ENCODE results near the gene PRDM16. TPM values are rescaled to one million over a fixed set of nuclear protein-coding genes. Genes with fewer than 3 reads are reported as not detected.

PRDM16 gene
- total RNA-seq, 1 experiment from 2014 or later, result 22.3 TPM

GRCh38 chr1:3368059-3368458, 299.1 kb downstream of the PRDM16 start:
- TF ChIP-seq SIN3A (IDR thresholded peaks at IDR 0.05; ENCODE audit: borderline replicate concordance, insufficient read depth, low read depth, low read length) (no peak), REST (IDR thresholded peaks at IDR 0.05; ENCODE audit: insufficient read depth in 1 of 2, low read depth in 2 of 2, low read length in 1 of 2) (no peak), TCF7L2 (IDR thresholded peaks at IDR 0.05; ENCODE audit: low read depth, low read length) (no peak), CTCF (IDR thresholded peaks at IDR 0.05) (no peak), POLR2AphosphoS5 (IDR thresholded peaks at IDR 0.05; ENCODE audit: low read depth, low read length) (no peak)
- Histone ChIP-seq H3K27ac (ENCODE audit: low read length) (no peak overlapping the region; the same call in 1 of the 2 replicates), H3K4me3 (ENCODE audit: low read depth in 2 of 2, low read length in 2 of 2) (no peak overlapping the region), H3K27me3 (ENCODE audit: control insufficient read depth, insufficient read depth, low read length) (no peaks in the 10 kb centered on the region), H3K4me1 (ENCODE audit: control insufficient read depth, insufficient read depth, low read length) (peaks cover 23% of the 10 kb centered on the region), H3K36me3 (ENCODE audit: control insufficient read depth, insufficient read depth, low read length) (no peaks in the 10 kb centered on the region), H3K9me3 (ENCODE audit: control insufficient read depth, insufficient read depth, low read depth, low read length) (no peaks in the 10 kb centered on the region)
- ChIA-PET CTCF (no interaction called here), POLR2A (no interaction called here)
- intact Hi-C loops (cut with micrococcal nuclease; ENCODE audit: unreplicated experiment), result no loop called here
- no TSS peak for BruUV-seq (replicated peaks)
- DNase-seq (ENCODE audit: low read depth, low spot score), result no peak
- in situ Hi-C loops (cut with HindIII; ENCODE audit: low pct_unique_long_range_greater_than_20kb, low sequenced_read_pairs), result no loop called here
- 0 out of 2 replicates have a peak, but pooled peaks have one; percentile 31 for ATAC-seq

GRCh38 chr1:3368711-3369445, 299.9 kb downstream of the PRDM16 start:
- DNase-seq (ENCODE audit: low read depth, low spot score), result no peak
- intact Hi-C loops (cut with micrococcal nuclease; ENCODE audit: unreplicated experiment) (no loop called here), in situ Hi-C loops (cut with HindIII; ENCODE audit: low pct_unique_long_range_greater_than_20kb, low sequenced_read_pairs) (no loop called here)
- CTCF ChIA-PET, result no interaction called here
- POLR2A ChIA-PET, result no interaction called here
- peak overlapping the region; percentile 23; the same call in 1 of the 2 replicates for H3K27ac ChIP-seq (ENCODE audit: low read length)
- H3K27me3 ChIP-seq (ENCODE audit: control insufficient read depth, insufficient read depth, low read length), result no peaks in the 10 kb centered on the region
- no TSS peak for BruUV-seq (replicated peaks)
- H3K4me3 ChIP-seq (ENCODE audit: low read depth in 2 of 2, low read length in 2 of 2), result no peak overlapping the region
- 0 out of 2 replicates have a peak, but pooled peaks have one; percentile 13 for ATAC-seq
- H3K9me3 ChIP-seq (ENCODE audit: control insufficient read depth, insufficient read depth, low read depth, low read length), result no peaks in the 10 kb centered on the region
- H3K4me1 ChIP-seq (ENCODE audit: control insufficient read depth, insufficient read depth, low read length), result peaks cover 23% of the 10 kb centered on the region
- TF ChIP-seq TCF7L2 (IDR thresholded peaks at IDR 0.05; ENCODE audit: low read depth, low read length) (no peak), CTCF (IDR thresholded peaks at IDR 0.05) (no peak), POLR2AphosphoS5 (IDR thresholded peaks at IDR 0.05; ENCODE audit: low read depth, low read length) (no peak), SIN3A (IDR thresholded peaks at IDR 0.05; ENCODE audit: borderline replicate concordance, insufficient read depth, low read depth, low read length) (no peak)
- H3K36me3 ChIP-seq (ENCODE audit: control insufficient read depth, insufficient read depth, low read length), result no peaks in the 10 kb centered on the region
